NT2/D1 (cell line): ENCODE measurements around the gene HPGD.

Source experiments
- DNase-seq: peaks from one replicate; pipeline ENCODE4 v3.0.0-alpha.2; 2011; ENCODE audit warnings: low read depth, low spot score
- H3K27me3 ChIP-seq: 2 replicates; pipeline ENCODE4 v1.6.0; 2011; ENCODE audit warnings: mild to moderate bottlenecking; ENCODE audit not compliant: insufficient read length, insufficient read depth
- H3K36me3 ChIP-seq: 2 replicates; pipeline ENCODE4 v1.6.1; 2011; ENCODE audit warnings: mild to moderate bottlenecking, low read length, mixed read lengths; ENCODE audit not compliant: insufficient read depth, insufficient read length
- H3K4me1 ChIP-seq: 2 replicates; pipeline ENCODE4 v1.5.1; 2011; ENCODE audit not compliant: insufficient read depth, insufficient read length
- H3K4me3 ChIP-seq: 2 replicates; pipeline ENCODE4 v1.5.1; 2011; ENCODE audit warnings: low read depth; ENCODE audit not compliant: insufficient read length
- H3K9ac ChIP-seq: 2 replicates; pipeline ENCODE4 v1.6.0; 2011; ENCODE audit warnings: low read depth; ENCODE audit not compliant: insufficient read length
- H3K9me3 ChIP-seq: 2 replicates; pipeline ENCODE4 v1.5.1; 2011; ENCODE audit warnings: mild to moderate bottlenecking, low read length; ENCODE audit not compliant: insufficient read depth
- SUZ12 ChIP-seq: IDR thresholded peaks from 2 replicates; pipeline ENCODE4 v1.6.1; 2011; ENCODE audit not compliant: insufficient read length, insufficient read depth; ENCODE audit errors: extremely low read depth
- YY1 ChIP-seq: IDR thresholded peaks from 2 replicates; pipeline ENCODE4 v1.6.1; 2011; ENCODE audit not compliant: insufficient read length, insufficient read depth
- ZNF274 ChIP-seq: IDR thresholded peaks from 2 replicates; pipeline ENCODE4 v1.6.1; 2011; ENCODE audit warnings: mild to moderate bottlenecking, low read depth, low read length

Gene HPGD

DNA sequence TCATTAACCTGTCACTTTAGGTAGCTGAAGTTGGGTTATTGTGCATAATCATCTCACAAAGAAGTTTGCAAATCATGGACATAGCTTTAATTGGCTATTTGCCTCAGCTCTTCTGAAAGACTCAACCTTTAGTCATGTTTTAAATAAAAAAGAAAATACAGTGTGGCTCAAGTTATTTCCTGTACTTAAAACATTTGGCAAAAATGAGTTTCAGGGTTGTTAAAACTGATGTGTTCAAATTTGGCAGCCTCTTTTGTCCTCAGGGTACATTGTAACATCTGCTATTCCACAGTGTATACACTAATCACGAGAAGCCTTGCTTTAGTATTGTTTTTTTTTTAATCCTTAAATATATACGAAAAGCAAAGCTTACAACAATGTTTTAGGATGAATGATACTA lies 31.5 kb upstream of the HPGD start:
- Histone ChIP-seq H3K36me3 (no peaks in the 10 kb centered on the region), H3K9me3 (peaks cover 7% of the 10 kb centered on the region; the same call in 1 of the 2 replicates), H3K4me1 (no peaks in the 10 kb centered on the region), H3K4me3 (no peak overlapping the region), H3K9ac (no peak overlapping the region), H3K27me3 (no peaks in the 10 kb centered on the region)
- no peak for DNase-seq
- TF ChIP-seq SUZ12 (no peak), ZNF274 (no peak), YY1 (no peak)

DNA sequence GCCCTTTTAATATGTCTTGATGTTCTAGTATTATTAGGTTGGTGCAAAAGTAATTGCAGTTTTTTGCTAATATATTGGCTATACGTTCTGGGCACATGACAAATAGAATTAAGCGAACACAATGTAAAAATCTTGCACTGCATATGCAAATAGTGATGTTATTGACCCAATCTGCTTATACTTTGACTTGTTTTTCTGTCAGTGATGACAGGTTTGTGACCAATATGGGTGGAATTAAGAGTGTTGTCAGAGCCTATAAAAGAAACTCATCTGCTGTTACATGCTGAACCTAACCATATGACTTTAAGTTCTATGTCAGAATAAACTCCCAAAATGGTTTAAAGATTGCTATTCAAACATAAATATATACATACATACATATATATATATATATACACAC lies 30.7 kb upstream of the HPGD start:
- no peak overlapping the region for H3K9ac ChIP-seq
- no peaks in the 10 kb centered on the region for H3K4me1 ChIP-seq
- DNase-seq = no peak
- no peak for TF ChIP-seq YY1
- no peak for TF ChIP-seq SUZ12
- TF ChIP-seq ZNF274 = no peak
- H3K9me3 ChIP-seq = peaks cover 7% of the 10 kb centered on the region; the same call in 1 of the 2 replicates
- no peaks in the 10 kb centered on the region for H3K27me3 ChIP-seq
- H3K36me3 ChIP-seq = no peaks in the 10 kb centered on the region
- H3K4me3 ChIP-seq = no peak overlapping the region

DNA sequence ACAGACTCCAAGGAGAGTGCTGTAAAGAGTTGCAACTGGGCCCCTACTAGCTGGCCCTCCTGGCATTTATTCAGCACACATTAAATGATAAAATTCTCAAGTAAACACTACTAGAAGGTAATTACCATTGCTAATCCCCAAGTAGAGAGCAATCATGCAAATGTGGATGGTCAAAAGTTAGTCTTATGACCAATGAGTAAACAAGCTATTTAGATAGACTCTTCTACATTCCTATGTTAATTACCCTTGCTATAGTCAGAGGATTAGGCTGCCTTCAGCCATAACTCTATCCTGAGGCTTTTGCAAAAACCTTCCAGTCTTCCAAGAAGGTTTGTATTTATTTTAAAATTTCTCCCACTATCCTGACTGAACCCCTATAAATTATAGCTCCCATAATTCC lies 28.3 kb upstream of the HPGD start:
- Histone ChIP-seq H3K4me3 (no peak overlapping the region), H3K36me3 (no peaks in the 10 kb centered on the region), H3K4me1 (no peaks in the 10 kb centered on the region), H3K9me3 (peaks cover 7% of the 10 kb centered on the region; the same call in 1 of the 2 replicates), H3K27me3 (no peaks in the 10 kb centered on the region), H3K9ac (no peak overlapping the region)
- no peak for TF ChIP-seq SUZ12
- TF ChIP-seq ZNF274 = no peak
- TF ChIP-seq YY1 = no peak
- DNase-seq = peak; percentile 6

DNA sequence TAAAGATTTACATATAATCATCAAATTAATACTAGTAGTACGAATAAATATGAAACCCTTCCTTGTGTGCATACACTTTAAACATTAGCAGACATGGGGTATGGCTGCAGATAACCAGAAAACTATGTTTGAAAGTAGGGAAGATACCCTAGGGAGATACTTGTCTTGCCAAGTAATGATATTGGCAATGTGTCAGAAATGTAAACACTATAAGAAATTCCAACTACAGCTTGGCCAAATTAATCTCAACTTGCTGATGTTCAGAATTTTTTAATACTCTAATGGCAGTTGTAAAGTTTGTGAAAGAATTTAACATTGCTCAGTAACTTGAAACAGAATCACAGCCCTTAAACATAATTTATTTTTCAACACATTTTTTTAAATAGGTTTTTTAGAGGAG lies 27.4 kb upstream of the HPGD start:
- H3K4me1 ChIP-seq = no peaks in the 10 kb centered on the region
- no peak overlapping the region for H3K9ac ChIP-seq
- TF ChIP-seq SUZ12 (no peak), YY1 (no peak), ZNF274 (no peak)
- no peak for DNase-seq
- H3K4me3 ChIP-seq = no peak overlapping the region
- H3K36me3 ChIP-seq = no peaks in the 10 kb centered on the region
- H3K9me3 ChIP-seq = peaks cover 7% of the 10 kb centered on the region; the same call in 1 of the 2 replicates
- H3K27me3 ChIP-seq = no peaks in the 10 kb centered on the region

DNA sequence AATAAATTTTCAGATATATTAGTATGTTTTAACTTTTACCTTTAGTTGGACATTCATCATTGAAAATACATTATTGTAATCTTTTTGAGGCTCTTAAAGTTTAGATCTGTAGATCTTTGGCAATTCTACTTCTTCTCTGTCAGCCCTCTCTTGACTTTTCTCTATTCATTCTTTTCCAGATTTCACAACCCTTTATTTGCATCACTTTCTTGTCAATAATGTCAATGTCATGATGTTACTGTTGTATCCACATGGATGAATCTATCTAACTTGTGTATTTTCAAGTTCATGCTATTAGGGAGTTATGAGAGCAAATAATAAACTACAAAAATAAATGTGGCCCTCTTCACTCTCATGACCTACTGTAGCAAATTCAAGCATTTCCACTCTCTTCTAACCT lies 23.0 kb upstream of the HPGD start:
- no peak for DNase-seq
- H3K4me3 ChIP-seq = no peak overlapping the region
- no peak overlapping the region for H3K9ac ChIP-seq
- TF ChIP-seq SUZ12 (no peak), YY1 (no peak), ZNF274 (no peak)
- H3K4me1 ChIP-seq = no peaks in the 10 kb centered on the region
- no peaks in the 10 kb centered on the region for H3K36me3 ChIP-seq
- H3K9me3 ChIP-seq = no peaks in the 10 kb centered on the region
- H3K27me3 ChIP-seq = no peaks in the 10 kb centered on the region

DNA sequence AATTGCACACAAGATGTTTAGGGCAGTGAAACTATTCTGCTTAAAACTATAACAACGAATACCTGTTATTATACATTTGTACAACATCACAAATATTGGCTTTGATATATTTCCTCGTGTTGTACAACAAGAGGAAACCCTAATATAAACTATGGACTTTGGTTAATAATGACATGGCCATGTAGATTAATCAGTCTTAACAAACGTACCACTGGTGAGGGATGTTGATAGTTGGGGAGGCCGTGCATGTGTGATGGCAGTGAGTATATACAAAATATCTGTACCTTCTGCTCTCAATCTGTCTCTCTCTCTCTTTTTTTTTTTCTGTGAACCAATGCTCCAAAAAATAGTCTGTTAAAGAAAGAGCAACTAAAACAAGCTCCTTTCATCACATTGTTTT lies 22.2 kb upstream of the HPGD start:
- Histone ChIP-seq H3K4me3 (no peak overlapping the region), H3K36me3 (no peaks in the 10 kb centered on the region), H3K27me3 (no peaks in the 10 kb centered on the region), H3K9ac (no peak overlapping the region), H3K4me1 (no peaks in the 10 kb centered on the region), H3K9me3 (no peaks in the 10 kb centered on the region)
- no peak for TF ChIP-seq YY1
- no peak for TF ChIP-seq ZNF274
- no peak for TF ChIP-seq SUZ12
- DNase-seq = no peak

DNA sequence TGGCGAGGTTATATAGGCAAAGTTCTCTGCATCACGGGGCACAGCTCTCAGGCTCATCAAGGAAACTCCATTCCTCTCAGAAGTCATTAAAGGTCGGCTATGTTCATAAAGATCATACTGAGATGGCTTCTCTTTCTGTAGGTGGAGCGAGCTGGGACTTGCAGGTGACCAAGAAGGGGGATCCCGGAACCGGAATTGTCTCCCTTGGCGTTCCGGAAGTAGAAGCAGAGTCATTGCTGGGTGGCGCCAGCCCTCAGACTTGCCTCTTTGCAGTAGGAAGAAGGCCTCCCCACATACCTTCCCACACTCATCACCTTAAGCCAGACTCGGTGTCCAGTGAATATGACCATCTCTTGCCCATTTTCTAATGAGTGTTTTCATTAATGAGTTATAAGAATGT lies 17.9 kb upstream of the HPGD start:
- Histone ChIP-seq H3K27me3 (no peaks in the 10 kb centered on the region), H3K4me1 (no peaks in the 10 kb centered on the region), H3K36me3 (no peaks in the 10 kb centered on the region), H3K9me3 (no peaks in the 10 kb centered on the region), H3K4me3 (no peak overlapping the region), H3K9ac (no peak overlapping the region)
- DNase-seq = no peak
- TF ChIP-seq ZNF274 (no peak), SUZ12 (no peak), YY1 (no peak)

DNA sequence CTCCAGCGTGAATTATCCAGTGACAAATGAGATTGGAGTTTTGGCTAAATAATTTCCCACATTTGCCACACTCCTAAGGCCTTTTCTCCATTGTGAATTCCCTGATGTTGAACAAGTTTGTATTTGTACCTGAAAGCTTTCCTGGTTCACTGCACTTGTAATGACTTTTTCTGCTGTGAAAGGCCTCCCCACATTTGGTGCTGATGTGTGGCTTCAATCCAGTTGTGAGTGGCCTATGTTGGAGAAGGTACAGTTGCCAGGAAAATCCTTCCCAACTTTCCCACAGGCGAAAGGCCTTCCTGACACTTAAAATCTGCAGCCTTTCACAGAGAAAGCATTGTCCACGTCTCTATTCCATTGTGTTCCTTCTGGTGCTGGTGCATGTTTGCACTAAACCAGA lies 17.3 kb upstream of the HPGD start:
- Histone ChIP-seq H3K4me1 (no peaks in the 10 kb centered on the region), H3K9me3 (no peaks in the 10 kb centered on the region), H3K36me3 (no peaks in the 10 kb centered on the region), H3K27me3 (no peaks in the 10 kb centered on the region), H3K9ac (no peak overlapping the region), H3K4me3 (no peak overlapping the region)
- TF ChIP-seq ZNF274 (no peak), SUZ12 (no peak), YY1 (no peak)
- no peak for DNase-seq
